Stimulated activated CD4-positive, alpha-beta T cell treated with anti-CD3 and anti-CD28 coated beads, Interleukin-1b, Interleukin-23, amount 100 ng/mL, for 1 hour (primary cell): ENCODE results near the gene WNT10A.
"Not testable (repeated sequence)": the region's sequence is repeated elsewhere in the genome, so short reads cannot be mapped to it uniquely, and the experiment has no call there.

Source experiments
- DNase-seq, 2 donors: peaks; one replicate each; pipeline ENCODE4 v3.0.0-alpha.2; 2020; ENCODE audit warnings: low read depth in 2 of 2

Gene WNT10A

GRCh38 chr2:218893349-218894150 is 12.9 kb downstream of the WNT10A start:
- no peak for DNase-seq

- no peak for DNase-seq
Observed at GRCh38 chr2:218894151-218894879, 13.7 kb downstream of the WNT10A start.

- no peak for DNase-seq
Observed at GRCh38 chr2:218894880-218895157, 14.2 kb downstream of the WNT10A start.

GRCh38 chr2:218895326-218895725 is 14.7 kb downstream of the WNT10A start:
- DNase-seq = no peak

GRCh38 chr2:218895759-218896500 is 15.3 kb downstream of the WNT10A start:
- no peak for DNase-seq

GRCh38 chr2:218896501-218897393 is 16.1 kb downstream of the WNT10A start:
- DNase-seq = peak; percentile 66 to 70

GRCh38 chr2:218897394-218898108 is 16.9 kb downstream of the WNT10A start:
- no peak for DNase-seq

- peak; percentile 53 to 73 for DNase-seq
Observed at GRCh38 chr2:218898109-218898878, 17.6 kb downstream of the WNT10A start.

GRCh38 chr2:218899147-218899546 is 18.5 kb downstream of the WNT10A start:
- no peak for DNase-seq

GRCh38 chr2:218902427-218902826 is 21.8 kb downstream of the WNT10A start:
- DNase-seq = no peak

- no peak for DNase-seq
Observed at GRCh38 chr2:218904176-218904575, 23.5 kb downstream of the WNT10A start.

GRCh38 chr2:218908721-218909619 is 28.3 kb downstream of the WNT10A start:
- DNase-seq = peak; percentile 67 to 82

- no peak for DNase-seq
Observed at GRCh38 chr2:218910741-218911140, 30.1 kb downstream of the WNT10A start.

GRCh38 chr2:218920504-218920903 is 39.9 kb downstream of the WNT10A start:
- no peak for DNase-seq

GRCh38 chr2:218924757-218925156 is 44.1 kb downstream of the WNT10A start:
- no peak for DNase-seq

GRCh38 chr2:218925434-218925833 is 44.8 kb downstream of the WNT10A start:
- DNase-seq = no peak

- no peak for DNase-seq
Observed at GRCh38 chr2:218927422-218927821, 46.8 kb downstream of the WNT10A start.

GRCh38 chr2:218927876-218928275 is 47.2 kb downstream of the WNT10A start:
- DNase-seq = no peak

- not testable (repeated sequence) for DNase-seq
Observed at GRCh38 chr2:218930488-218930887, 49.8 kb downstream of the WNT10A start.
